Skeletal muscle cell (primary cell): Measurements from ENCODE around the gene SMCO4.
A peak's percentile ranks its signal among the peaks of the same experiment; 100 is the strongest.
"Not testable (repeated sequence)": the region's sequence is repeated elsewhere in the genome, so short reads cannot be mapped to it uniquely, and the experiment has no call there.

Experiments used
- DNase-seq: peaks from one replicate; pipeline ENCODE4 v3.0.0-alpha.2; 2010; ENCODE audit warnings: low read depth
- H3K4me3 ChIP-seq: 2 replicates; pipeline ENCODE4 v1.5.1; 2011; ENCODE audit warnings: low read depth, mild to moderate bottlenecking, control low read depth, low read length, moderate library complexity

Gene SMCO4

GRCh38 chr11:93564895-93565294 lies 21.7 kb upstream of the SMCO4 start:
- DNase-seq: no peak
- H3K4me3 ChIP-seq: no peak overlapping the region

DNA sequence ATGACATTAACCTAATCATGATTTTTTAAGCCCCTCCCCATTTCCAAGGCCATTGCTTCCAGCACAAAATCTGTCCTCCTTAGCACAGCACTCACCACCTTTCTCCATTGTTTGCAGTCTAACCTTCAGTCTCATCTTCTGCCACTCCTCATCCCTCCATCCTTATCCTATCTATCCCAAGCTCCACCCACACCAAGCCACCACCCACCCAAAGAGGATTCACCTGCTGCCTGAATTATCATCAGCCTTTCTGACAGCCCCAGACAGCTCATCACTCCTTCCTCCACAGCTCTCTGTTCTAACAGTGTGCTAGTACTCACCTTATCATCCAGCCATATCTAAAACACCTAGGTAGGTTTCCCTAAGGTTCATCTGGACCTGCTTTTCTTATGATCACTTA lies 20.7 kb upstream of the SMCO4 start:
- DNase-seq: no peak
- no peak overlapping the region for H3K4me3 ChIP-seq

DNA sequence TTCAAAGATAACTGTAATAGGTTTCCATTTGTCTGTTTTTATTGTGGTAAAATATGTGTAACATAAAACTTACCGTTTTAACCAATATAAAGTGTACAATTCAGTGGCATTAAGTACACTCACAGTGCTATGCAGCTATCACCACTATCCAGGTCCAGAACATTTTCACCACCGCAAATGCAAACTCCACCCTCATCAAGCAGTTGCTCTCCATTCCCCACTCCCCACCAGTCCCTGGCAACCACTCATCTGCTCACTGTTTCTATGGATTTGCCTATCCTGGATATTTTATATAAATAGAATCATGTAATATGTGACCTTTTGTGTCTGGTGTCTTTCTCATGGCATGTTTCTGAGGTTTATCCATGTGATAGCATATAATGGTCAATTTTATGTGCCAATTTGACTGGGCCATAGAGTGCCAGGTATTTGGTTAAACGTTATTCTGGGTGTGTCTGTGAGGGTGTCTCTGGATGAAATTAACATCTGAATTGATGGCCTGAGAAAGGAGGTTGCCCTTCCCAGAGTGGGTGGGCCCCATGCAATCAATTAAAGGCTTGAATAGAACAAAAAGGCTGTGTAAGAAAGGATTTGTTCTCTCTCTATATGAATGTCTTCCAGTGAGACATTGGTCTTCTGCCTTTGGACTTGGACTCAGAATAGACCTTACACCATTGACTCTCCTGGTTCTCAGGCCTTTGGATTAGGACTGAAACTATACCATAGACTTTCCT lies 17.2 kb upstream of the SMCO4 start:
- no peak overlapping the region for H3K4me3 ChIP-seq
- no peak for DNase-seq

DNA sequence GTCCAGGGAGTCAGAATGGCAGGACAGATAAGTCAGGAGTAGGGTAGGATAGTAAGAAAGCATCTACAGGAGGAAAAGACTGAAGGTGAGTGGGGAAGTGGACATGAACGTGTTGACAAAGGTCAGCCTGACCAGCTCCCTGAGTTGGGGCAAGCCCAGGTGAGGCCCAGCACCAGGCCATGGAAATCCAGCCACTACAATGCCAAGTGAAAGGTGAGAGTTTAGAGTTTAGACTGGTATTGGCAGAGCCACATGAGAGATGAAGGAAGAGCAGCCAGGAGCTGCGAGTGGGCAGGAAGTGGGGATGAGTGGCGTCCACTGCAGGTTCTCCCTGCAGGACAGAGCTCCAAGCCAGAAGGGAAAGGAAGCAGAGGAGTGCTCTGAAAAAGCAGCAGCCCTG lies 16.5 kb upstream of the SMCO4 start:
- H3K4me3 ChIP-seq: no peak overlapping the region
- DNase-seq: no peak

- H3K4me3 ChIP-seq: no peak overlapping the region
- DNase-seq: no peak
Observed at GRCh38 chr11:93552874-93553273, 9.7 kb upstream of the SMCO4 start.

- no peak overlapping the region for H3K4me3 ChIP-seq
- no peak for DNase-seq
Observed at GRCh38 chr11:93549976-93550375, 6.8 kb upstream of the SMCO4 start.

GRCh38 chr11:93548679-93549319 lies 5.6 kb upstream of the SMCO4 start:
- H3K4me3 ChIP-seq: no peak overlapping the region
- no peak for DNase-seq

- H3K4me3 ChIP-seq: no peak overlapping the region
- no peak for DNase-seq
Observed at GRCh38 chr11:93547773-93548172, 4.6 kb upstream of the SMCO4 start.

DNA sequence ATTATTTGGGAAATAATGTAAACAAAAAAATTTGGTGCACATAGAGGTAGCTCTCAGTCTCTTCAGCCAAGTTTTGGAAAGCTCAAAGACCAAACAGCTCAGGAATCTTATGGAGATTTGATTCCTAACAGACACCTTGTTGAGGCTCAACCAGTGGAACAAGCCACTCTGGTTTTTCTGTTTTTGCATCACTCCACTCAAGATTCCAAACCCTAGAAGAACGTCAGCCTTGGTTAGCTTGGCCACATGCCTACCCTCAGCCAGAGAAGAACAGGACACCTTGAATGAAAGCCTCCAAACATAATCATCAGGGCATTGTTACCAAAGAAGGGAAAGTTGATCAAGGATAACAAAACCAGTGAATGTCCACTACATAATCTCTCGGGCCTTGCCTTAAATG lies 3.8 kb upstream of the SMCO4 start:
- H3K4me3 ChIP-seq: no peak overlapping the region
- DNase-seq: no peak

- DNase-seq: no peak
- H3K4me3 ChIP-seq: no peak overlapping the region
Observed at GRCh38 chr11:93545566-93545965, 2.4 kb upstream of the SMCO4 start.

GRCh38 chr11:93542811-93543229 lies 371 bp downstream of the SMCO4 start:
- peak overlapping the region; percentile 73 for H3K4me3 ChIP-seq
- no peak for DNase-seq

GRCh38 chr11:93541884-93542810 lies 1.0 kb downstream of the SMCO4 start:
- DNase-seq: no peak
- H3K4me3 ChIP-seq: peak overlapping the region; percentile 73

DNA sequence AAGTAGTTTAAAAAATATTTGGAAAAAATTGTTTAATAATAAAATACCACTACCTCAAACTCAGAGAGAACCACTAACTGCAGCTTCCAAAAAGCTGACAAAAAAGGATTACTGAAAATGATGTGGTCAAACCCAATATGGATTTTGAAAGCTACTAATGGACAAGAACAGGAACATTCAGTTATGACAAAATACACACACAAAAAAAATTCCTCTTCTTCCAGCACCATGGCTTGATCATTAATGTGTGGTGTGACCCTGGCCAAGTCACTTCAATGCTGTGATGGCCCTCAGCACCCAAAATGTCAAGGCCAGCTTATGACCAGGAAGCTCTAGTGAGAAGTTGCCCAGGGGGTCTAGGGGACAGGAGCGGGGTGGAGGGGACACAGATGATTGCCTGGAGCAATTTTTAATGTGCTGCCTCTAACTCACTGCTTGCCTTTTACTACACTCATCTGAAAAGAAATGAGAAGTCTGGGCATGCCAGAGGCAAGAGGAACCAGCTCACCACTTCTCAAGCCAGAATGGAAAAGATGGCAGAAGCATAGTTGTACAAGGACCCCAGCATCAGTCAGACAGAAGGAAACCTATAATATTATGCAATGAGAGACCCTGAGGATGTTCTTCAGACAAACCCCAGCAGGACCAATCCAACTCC lies 2.2 kb downstream of the SMCO4 start:
- DNase-seq: no peak

DNA sequence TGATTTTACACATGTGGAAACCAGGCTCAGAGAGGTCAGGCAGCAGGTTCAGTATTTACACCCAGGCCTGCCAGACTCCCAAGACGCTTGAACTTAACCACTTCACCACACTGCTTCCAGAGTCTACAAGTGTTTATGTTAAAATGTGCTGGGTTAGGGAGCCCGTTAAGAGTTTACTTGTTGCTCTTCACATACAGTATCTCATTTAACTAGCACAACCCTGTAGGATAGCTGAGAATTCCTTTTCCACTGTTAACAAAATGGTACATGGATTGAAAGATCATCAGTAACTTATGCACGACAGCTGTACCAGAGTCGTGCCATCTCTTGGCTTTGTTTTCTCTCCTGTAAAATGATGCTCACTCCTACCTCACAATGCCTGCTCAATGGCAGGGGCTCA lies 2.9 kb downstream of the SMCO4 start:
- DNase-seq: no peak
- H3K4me3 ChIP-seq: no peak overlapping the region

More for the DNA sequence above, 2.2 kb downstream of the SMCO4 start:
- no peak overlapping the region for H3K4me3 ChIP-seq

DNA sequence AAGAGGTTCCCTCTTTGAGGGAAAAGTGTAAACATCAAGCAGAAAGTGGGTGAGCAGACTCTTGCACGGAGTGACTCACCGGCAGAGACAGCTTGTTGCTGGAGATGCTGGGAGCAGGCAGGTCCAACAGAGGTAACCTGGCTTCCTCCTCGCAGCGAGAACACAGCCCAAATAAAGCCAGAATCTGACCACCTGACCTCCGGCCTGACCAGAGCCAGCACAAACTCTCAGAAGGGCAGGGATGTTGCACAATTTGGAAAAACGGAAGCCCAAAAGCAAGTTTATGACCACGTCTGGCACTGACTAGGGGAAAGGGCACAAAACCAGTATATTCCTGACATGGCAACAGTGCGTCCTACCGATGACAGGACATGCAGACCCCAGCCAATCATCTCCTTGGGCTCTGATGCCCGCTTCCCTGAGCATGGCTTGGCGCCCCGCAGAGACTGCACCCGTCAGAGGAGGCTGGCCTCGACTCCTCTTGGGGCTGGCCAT lies 5.4 kb downstream of the SMCO4 start:
- H3K4me3 ChIP-seq: no peak overlapping the region
- no peak for DNase-seq

- no peak for DNase-seq
- no peak overlapping the region for H3K4me3 ChIP-seq
Observed at GRCh38 chr11:93537049-93537448, 6.1 kb downstream of the SMCO4 start.

DNA sequence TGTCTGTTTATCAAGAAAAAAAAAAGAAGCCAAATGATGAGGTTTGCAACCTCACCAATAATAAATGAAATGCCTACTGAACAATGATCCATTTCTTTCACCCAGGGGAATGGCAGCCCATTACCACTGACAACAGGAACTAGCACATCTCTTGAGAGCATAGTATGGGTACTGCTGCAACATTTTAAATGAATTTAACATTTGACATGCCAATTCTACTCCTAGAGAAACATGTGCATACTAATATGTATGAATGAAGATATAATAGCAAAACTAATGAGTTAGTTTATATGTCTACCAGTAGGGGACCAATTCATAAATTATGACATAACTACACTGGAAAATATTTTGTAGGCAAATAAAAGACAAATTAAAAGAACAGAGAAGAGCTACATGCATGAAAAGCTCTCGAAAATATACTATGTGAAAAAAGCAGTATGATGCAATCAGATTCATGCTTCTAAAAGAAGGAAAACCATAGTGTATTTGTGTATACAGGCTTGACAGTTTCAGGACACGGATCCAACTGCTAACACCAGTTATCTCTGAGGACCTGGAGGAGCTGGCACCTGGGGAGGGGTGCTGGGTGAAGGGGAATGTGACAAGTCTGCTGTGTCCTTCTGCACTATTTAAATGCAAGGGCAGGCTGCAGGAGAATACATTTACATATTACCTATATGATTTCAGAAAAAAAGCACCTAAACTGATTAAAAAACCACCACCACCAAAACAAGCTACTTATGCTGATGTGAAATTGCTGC lies 6.9 kb downstream of the SMCO4 start:
- H3K4me3 ChIP-seq: no peak overlapping the region
- no peak for DNase-seq

- DNase-seq, H3K4me3 ChIP-seq: not testable (repeated sequence)
Observed at GRCh38 chr11:93535578-93535977, 7.6 kb downstream of the SMCO4 start.

DNA sequence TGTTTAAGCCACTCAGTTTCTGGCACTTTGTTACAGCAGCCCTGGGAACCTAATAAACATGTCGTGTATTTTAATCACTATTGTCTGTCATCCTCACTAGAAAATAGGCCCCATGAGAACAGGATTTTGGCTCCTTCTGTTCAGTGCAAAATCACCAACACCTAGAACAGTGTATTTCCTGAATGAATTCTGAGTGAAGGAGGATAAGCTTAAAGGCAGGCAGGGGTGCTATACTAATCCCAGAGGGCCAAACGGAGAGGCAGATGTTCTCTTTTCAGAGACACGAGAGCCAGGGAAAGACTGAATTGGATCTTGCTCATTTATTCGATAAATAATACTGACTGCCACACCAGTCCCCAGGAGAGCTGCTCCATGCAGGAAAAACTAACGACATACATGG lies 10.4 kb downstream of the SMCO4 start:
- DNase-seq: no peak
- H3K4me3 ChIP-seq: no peak overlapping the region
